Hematopoietic multipotent progenitor cell (in vitro differentiated cells): ENCODE data around the gene USP17L29. TPM values are rescaled to one million over a fixed set of nuclear protein-coding genes. Genes with fewer than 3 reads are reported as not detected.
"Not testable (repeated sequence)": the region's sequence is repeated elsewhere in the genome, so short reads cannot be mapped to it uniquely, and the experiment has no call there.

ENCODE experiments used
- DNase-seq, 3 donors: peaks; one replicate each; pipeline ENCODE4 v3.0.0-alpha.2; 2011 to 2015; ENCODE audit warnings: low read depth in 2 of 3, low spot score in 2 of 3
- total RNA-seq: library from RNA; depleted of rRNA; stranded (reverse); fragments of >200 nt; gene quantifications from one replicate; pipeline ENCODE4 v1.2.3, GENCODE V29; 2012

Gene USP17L29, protein sequence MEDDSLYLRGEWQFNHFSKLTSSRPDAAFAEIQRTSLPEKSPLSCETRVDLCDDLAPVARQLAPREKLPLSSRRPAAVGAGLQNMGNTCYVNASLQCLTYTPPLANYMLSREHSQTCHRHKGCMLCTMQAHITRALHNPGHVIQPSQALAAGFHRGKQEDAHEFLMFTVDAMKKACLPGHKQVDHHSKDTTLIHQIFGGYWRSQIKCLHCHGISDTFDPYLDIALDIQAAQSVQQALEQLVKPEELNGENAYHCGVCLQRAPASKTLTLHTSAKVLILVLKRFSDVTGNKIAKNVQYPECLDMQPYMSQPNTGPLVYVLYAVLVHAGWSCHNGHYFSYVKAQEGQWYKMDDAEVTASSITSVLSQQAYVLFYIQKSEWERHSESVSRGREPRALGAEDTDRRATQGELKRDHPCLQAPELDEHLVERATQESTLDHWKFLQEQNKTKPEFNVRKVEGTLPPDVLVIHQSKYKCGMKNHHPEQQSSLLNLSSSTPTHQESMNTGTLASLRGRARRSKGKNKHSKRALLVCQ
- not detected for total RNA-seq

GRCh38 chr4:9353338-9353737 is at the start of gene USP17L29:
Gene USP17L29, plus strand, starts transcription at chr4:9353638. Its CDS starts 0 bp downstream, at chr4:9353638.
- not testable (repeated sequence) for DNase-seq

DNA sequence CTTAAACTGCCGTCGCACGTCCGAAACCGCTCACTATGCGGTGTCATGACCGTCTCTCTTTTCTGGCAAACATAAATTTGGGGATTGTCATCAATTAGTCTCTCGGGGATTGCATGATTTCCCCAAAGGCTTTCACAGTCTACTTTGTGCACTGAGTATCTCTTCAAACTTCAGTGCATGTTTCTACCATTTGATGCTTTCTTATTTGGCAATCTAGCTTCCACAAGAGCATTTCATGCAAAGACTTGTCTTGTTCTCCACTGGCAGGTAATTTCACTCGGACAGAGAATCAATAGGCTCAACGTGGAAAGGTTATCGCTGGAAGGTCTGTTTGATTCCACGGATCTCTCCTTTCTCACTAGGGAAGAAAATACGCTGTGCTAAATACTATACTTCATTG is 29.2 kb upstream of the USP17L29 start:
- not testable (repeated sequence) for DNase-seq

- not testable (repeated sequence) for DNase-seq
Observed at GRCh38 chr4:9324865-9325264, 28.6 kb upstream of the USP17L29 start, which contains the start of gene USP17L24. Gene USP17L24, plus strand, starts transcription at chr4:9325165. Its CDS starts 0 bp downstream, at chr4:9325165.

- not testable (repeated sequence) for DNase-seq
Observed at GRCh38 chr4:9329611-9330010, 23.8 kb upstream of the USP17L29 start, which contains the start of gene USP17L25. Gene USP17L25, plus strand, starts transcription at chr4:9329911. Its CDS starts 0 bp downstream, at chr4:9329911.

- not testable (repeated sequence) for DNase-seq
Observed at GRCh38 chr4:9334358-9334757, 19.1 kb upstream of the USP17L29 start, which contains the start of gene USP17L26. Gene USP17L26, plus strand, starts transcription at chr4:9334658. Its CDS starts 0 bp downstream, at chr4:9334658.

DNA sequence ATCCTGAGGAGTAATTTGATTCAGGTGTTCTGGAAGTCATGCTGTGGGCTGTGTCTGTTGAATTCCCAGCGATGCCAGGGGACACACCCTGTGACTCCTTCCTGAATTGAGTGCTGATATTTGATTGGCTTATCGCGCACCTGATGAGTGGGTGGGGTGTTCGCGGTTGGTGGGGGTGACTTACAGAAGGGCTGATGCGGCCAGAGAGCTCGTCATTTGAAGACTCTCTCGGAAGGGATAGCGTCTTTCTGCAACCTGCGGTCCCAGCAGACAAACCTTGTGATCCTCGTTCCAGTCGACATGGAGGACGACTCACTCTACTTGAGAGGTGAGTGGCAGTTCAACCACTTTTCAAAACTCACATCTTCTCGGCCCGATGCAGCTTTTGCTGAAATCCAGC is 14.3 kb upstream of the USP17L29 start, which contains the start of gene USP17L5:
Gene USP17L5, plus strand, starts transcription at position 301 of the 400 bp plus-strand sequence. Its CDS starts 0 bp downstream, at position 301.
- not testable (repeated sequence) for DNase-seq

GRCh38 chr4:9343848-9344247 is 9.6 kb upstream of the USP17L29 start, which contains the start of gene USP17L27:
Gene USP17L27, plus strand, starts transcription at chr4:9344148. Its CDS starts 0 bp downstream, at chr4:9344148.
- not testable (repeated sequence) for DNase-seq

DNA sequence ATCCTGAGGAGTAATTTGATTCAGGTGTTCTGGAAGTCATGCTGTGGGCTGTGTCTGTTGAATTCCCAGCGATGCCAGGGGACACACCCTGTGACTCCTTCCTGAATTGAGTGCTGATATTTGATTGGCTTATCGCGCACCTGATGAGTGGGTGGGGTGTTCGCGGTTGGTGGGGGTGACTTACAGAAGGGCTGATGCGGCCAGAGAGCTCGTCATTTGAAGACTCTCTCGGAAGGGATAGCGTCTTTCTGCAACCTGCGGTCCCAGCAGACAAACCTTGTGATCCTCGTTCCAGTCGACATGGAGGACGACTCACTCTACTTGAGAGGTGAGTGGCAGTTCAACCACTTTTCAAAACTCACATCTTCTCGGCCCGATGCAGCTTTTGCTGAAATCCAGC is 4.8 kb upstream of the USP17L29 start, which contains the start of gene USP17L28:
Gene USP17L28, plus strand, starts transcription at position 301 of the 400 bp plus-strand sequence. Its CDS starts 0 bp downstream, at position 301.
- DNase-seq: not testable (repeated sequence)

DNA sequence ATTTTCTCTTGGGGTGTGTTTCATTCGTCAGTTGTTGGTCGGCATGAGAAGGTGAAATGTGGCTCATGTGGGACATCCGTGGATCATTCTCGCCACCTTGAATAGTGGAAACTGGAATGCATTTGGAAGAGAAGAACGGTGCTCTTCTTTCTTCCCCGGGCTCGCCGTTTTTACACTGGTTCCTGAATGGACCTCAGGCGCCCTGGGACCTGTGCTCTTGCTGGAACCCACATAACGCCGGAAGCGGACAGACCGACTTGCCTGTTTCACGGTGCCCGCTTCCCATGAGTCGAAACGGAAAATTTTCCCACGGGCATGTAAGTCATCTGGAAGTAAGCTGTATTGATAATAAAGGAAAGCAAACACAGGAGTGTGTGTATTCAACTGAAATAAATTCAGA is 2.6 kb upstream of the USP17L29 start:
- DNase-seq: not testable (repeated sequence)

DNA sequence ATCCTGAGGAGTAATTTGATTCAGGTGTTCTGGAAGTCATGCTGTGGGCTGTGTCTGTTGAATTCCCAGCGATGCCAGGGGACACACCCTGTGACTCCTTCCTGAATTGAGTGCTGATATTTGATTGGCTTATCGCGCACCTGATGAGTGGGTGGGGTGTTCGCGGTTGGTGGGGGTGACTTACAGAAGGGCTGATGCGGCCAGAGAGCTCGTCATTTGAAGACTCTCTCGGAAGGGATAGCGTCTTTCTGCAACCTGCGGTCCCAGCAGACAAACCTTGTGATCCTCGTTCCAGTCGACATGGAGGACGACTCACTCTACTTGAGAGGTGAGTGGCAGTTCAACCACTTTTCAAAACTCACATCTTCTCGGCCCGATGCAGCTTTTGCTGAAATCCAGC is 9.4 kb downstream of the USP17L29 start, which contains the start of gene USP17L30:
Gene USP17L30, plus strand, starts transcription at position 301 of the 400 bp plus-strand sequence. Its CDS starts 0 bp downstream, at position 301.
- not testable (repeated sequence) for DNase-seq

- DNase-seq: not testable (repeated sequence)
Observed at GRCh38 chr4:9379881-9380280, 26.4 kb downstream of the USP17L29 start.

DNA sequence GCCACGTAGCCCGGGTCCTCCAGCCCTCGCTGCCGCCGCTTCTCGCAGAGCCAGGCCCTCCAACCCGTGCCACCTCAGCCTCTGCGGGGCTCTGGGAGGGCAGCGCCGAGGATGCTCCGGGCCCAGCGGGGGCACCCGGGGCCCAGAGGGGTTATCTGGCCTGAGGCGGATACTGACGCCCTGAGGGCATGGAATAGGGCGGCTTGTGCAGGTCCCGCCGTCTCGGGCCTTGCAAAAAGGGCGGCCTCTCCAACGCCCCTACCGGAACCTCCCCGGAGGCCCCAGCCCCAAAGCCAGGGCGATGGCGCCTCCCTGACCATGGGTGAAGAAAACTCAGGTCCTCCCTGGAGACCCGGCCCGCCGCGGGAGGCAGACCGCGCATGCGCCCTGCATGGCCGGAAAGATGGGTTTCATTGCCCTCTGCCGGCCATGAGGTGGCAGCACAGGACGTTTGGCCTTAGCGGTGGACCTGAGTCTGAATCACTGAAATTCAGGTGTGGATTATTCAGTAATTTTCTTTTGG is 27.6 kb downstream of the USP17L29 start:
- peak; percentile 10 to 19 (median 15) for DNase-seq

GRCh38 chr4:9384126-9384525 is 30.7 kb downstream of the USP17L29 start:
- no peak for DNase-seq

DNA sequence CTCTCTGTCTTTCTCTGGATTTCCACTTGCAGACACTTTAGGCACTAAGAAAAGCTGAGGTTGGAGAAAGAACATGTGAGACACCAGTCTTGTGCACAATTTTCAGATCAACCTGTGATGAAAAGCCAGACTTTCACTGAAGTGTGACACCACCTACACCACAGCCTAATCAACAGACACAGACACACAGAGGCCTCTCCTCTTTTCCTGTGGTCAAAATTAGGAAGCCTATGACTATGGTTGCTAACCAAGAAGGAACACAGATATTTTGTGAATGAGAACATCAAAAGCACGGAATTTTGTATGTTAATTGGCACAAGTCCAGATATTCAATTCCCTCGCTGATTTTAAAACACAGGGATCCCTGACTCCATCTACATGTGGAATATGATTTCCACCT is 35.6 kb downstream of the USP17L29 start:
- DNase-seq: peak in 2 of 3 donors; percentile 19 to 68

Other genes with a start within 250 kb of the USP17L29 start
- not detected for gene FAM90A26, start 183.2 kb upstream of the USP17L29 start, total RNA-seq
- not detected for gene USP17L10, start 143.0 kb upstream of the USP17L29 start, total RNA-seq
- gene USP17L11, start 138.2 kb upstream of the USP17L29 start, total RNA-seq: not detected
- not detected for gene USP17L12, start 133.5 kb upstream of the USP17L29 start, total RNA-seq
- gene USP17L13, start 128.7 kb upstream of the USP17L29 start, total RNA-seq: not detected
- gene USP17L15, start 119.3 kb upstream of the USP17L29 start, total RNA-seq: not detected
- gene USP17L17, start 109.8 kb upstream of the USP17L29 start, total RNA-seq: not detected
- not detected for gene USP17L18, start 105.0 kb upstream of the USP17L29 start, total RNA-seq
- gene USP17L19, start 100.3 kb upstream of the USP17L29 start, total RNA-seq: not detected
- gene USP17L20, start 95.5 kb upstream of the USP17L29 start, total RNA-seq: not detected
- gene USP17L21, start 90.8 kb upstream of the USP17L29 start, total RNA-seq: not detected
- gene USP17L22, start 86.0 kb upstream of the USP17L29 start, total RNA-seq: under 0.01 TPM
- gene USP17L24, start 28.5 kb upstream of the USP17L29 start, total RNA-seq: not detected
- not detected for gene USP17L25, start 23.7 kb upstream of the USP17L29 start, total RNA-seq
- not detected for gene USP17L26, start 19.0 kb upstream of the USP17L29 start, total RNA-seq
- not detected for gene USP17L5, start 14.2 kb upstream of the USP17L29 start, total RNA-seq
- not detected for gene USP17L27, start 9.5 kb upstream of the USP17L29 start, total RNA-seq
- not detected for gene USP17L28, start 4.7 kb upstream of the USP17L29 start, total RNA-seq
- gene USP17L30, start 9.5 kb downstream of the USP17L29 start, total RNA-seq: not detected
- gene DEFB131A, start 90.8 kb downstream of the USP17L29 start, total RNA-seq: not detected